GM23338 (cell line): ENCODE measurements around the gene SRGAP1.

Experiments
- CREB1 ChIP-seq: fragments of 250-450 bp; sonication (Bioruptor Pico); IDR thresholded peaks from 2 replicates; pipeline ENCODE4 v1.5.0; 2020; ENCODE audit warnings: low read depth, mild to moderate bottlenecking, moderate library complexity
- CTCF ChIP-seq, 2 experiments: fragments of 200-600 bp in 1 of 2; sonication (generic) in 1 of 2; conservative IDR thresholded peaks; 2 replicates each; pipeline versions ENCODE4 v1.5.1 to v1.6.1; 2016 to 2017; ENCODE audit warnings: antibody characterized with exemption in 2 of 2, low read depth in 2 of 2, mild to moderate bottlenecking in 2 of 2, moderate library complexity in 1 of 2
- POLR2AphosphoS5 ChIP-seq: IDR thresholded peaks from 2 replicates; pipeline ENCODE4 v1.6.1; 2016; ENCODE audit warnings: antibody characterized with exemption, low read depth
- ZNF114 ChIP-seq: fragments of 250-450 bp; sonication (Bioruptor Pico); IDR thresholded peaks from 2 replicates; pipeline ENCODE4 v1.5.0; 2020; ENCODE audit warnings: mild to moderate bottlenecking, moderate library complexity

- no peak for TF ChIP-seq CTCF (conservative IDR thresholded peaks at IDR 0.05; ENCODE audit: low read depth in 2 of 2)
- TF ChIP-seq POLR2AphosphoS5, result no peak
- no peak for TF ChIP-seq CREB1 (CRISPR knock-in tag)
- no peak for TF ChIP-seq ZNF114 (CRISPR knock-in tag)
Measured at GRCh38 chr12:64123448-64123847, 278.9 kb downstream of the SRGAP1 start.
